HEK293 (cell line): Measurements from ENCODE around the gene RPAP3.

Experiments
- CTCF ChIA-PET: fragments of 350-600 bp; formaldehyde crosslinking; extraction: SDS; loops from one replicate; lab custom pipeline; 2021; ENCODE audit warnings: antibody characterized with exemption; lab: Yijun Ruan, JAX
- POLR2A ChIA-PET: fragments of 300-600 bp; formaldehyde crosslinking; extraction: SDS; loops from one replicate; lab custom pipeline; 2020; ENCODE audit warnings: antibody characterized with exemption, inconsistent platforms; lab: Yijun Ruan, JAX
- H3K27ac ChIP-seq: fragments of 200-500 bp; sonication (Bioruptor generic); 2 replicates; pipeline ENCODE4 v1.5.1; 2014; ENCODE audit warnings: low read depth, low read length, control low read depth, inconsistent platforms; ENCODE audit errors: extremely low read depth
- H3K36me3 ChIP-seq, 2 experiments: fragments of 200-500 bp in 1 of 2; sonication (Bioruptor generic) in 1 of 2; 1 replicate in 1 of 2; 2 replicates in 1 of 2; pipeline ENCODE4 v1.5.1; 2014 to 2017; ENCODE audit warnings: inconsistent platforms in 2 of 2, low read length in 2 of 2; ENCODE audit not compliant: control insufficient read depth in 2 of 2, insufficient read depth in 1 of 2
- H3K4me1 ChIP-seq: fragments of 200-500 bp; sonication (Bioruptor generic); 2 replicates; pipeline ENCODE4 v1.5.1; 2014; ENCODE audit warnings: mild to moderate bottlenecking, low read length, inconsistent platforms; ENCODE audit not compliant: control insufficient read depth, insufficient read depth
- H3K4me3 ChIP-seq: 2 replicates; pipeline ENCODE4 v1.5.1; 2011; ENCODE audit warnings: low read depth, mild to moderate bottlenecking, control low read depth, low read length, moderate library complexity
- H3K9me3 ChIP-seq: fragments of 200-500 bp; sonication (Bioruptor generic); 2 replicates; pipeline ENCODE4 v1.5.1; 2014; ENCODE audit warnings: low read depth, low read length, inconsistent platforms; ENCODE audit not compliant: control insufficient read depth, insufficient read depth
- GLI2 ChIP-seq: fragments of 450-650 bp; formaldehyde crosslinking; IDR thresholded peaks from 2 replicates; pipeline ENCODE4; 2017; ENCODE audit warnings: missing biosample characterization, missing genetic modification characterization, low read depth, borderline replicate concordance
- HOXC10 ChIP-seq: sonication (generic); formaldehyde crosslinking; IDR thresholded peaks from 2 replicates; pipeline ENCODE4 v1.8.1; 2023; ENCODE audit warnings: mild to moderate bottlenecking, missing genetic modification reagents
- KLF1 ChIP-seq: fragments of 450-650 bp; formaldehyde crosslinking; IDR thresholded peaks from 2 replicates; pipeline ENCODE4 v1.5.1; 2016; ENCODE audit warnings: missing biosample characterization, missing genetic modification characterization
- MZF1 ChIP-seq: fragments of 450-650 bp; formaldehyde crosslinking; IDR thresholded peaks from 2 replicates; pipeline ENCODE4 v1.5.1; 2017; ENCODE audit warnings: missing biosample characterization, missing genetic modification characterization, borderline replicate concordance
- OSR2 ChIP-seq: fragments of 450-650 bp; formaldehyde crosslinking; IDR thresholded peaks from 2 replicates; pipeline ENCODE4 v1.5.1; 2016; ENCODE audit warnings: missing biosample characterization, missing genetic modification characterization
- WT1 ChIP-seq: fragments of 450-650 bp; formaldehyde crosslinking; IDR thresholded peaks from 2 replicates; pipeline ENCODE4 v1.5.1; 2016; ENCODE audit warnings: missing biosample characterization, missing genetic modification characterization
- ZBTB8A ChIP-seq: fragments of 450-650 bp; formaldehyde crosslinking; IDR thresholded peaks from 2 replicates; pipeline ENCODE4 v1.5.1; 2016; ENCODE audit warnings: missing biosample characterization, missing genetic modification characterization
- ZEB2 ChIP-seq: fragments of 450-650 bp; formaldehyde crosslinking; IDR thresholded peaks from 2 replicates; pipeline ENCODE4 v1.5.1; 2016; ENCODE audit warnings: missing biosample characterization, missing genetic modification characterization
- ZNF114 ChIP-seq: fragments of 450-650 bp; formaldehyde crosslinking; IDR thresholded peaks from 2 replicates; pipeline ENCODE4 v1.5.0; 2017; ENCODE audit warnings: missing biosample characterization, missing genetic modification characterization
- ZNF302 ChIP-seq: fragments of 450-650 bp; formaldehyde crosslinking; IDR thresholded peaks from 2 replicates; pipeline ENCODE4 v1.5.1; 2016; ENCODE audit warnings: missing biosample characterization, missing genetic modification characterization, low read depth
- ZNF560 ChIP-seq: fragments of 450-650 bp; formaldehyde crosslinking; IDR thresholded peaks from 2 replicates; pipeline ENCODE4 v1.5.1; 2017; ENCODE audit warnings: missing biosample characterization, missing genetic modification characterization, borderline replicate concordance
- ZNF571 ChIP-seq: fragments of 450-650 bp; formaldehyde crosslinking; IDR thresholded peaks from 2 replicates; pipeline ENCODE4 v1.5.0; 2017; ENCODE audit warnings: missing biosample characterization, missing genetic modification characterization
- ZNF623 ChIP-seq: fragments of 450-650 bp; formaldehyde crosslinking; IDR thresholded peaks from 2 replicates; pipeline ENCODE4 v1.5.1; 2016; ENCODE audit warnings: missing biosample characterization, missing genetic modification characterization
- ZNF626 ChIP-seq: fragments of 450-650 bp; sonication (Bioruptor Pico); formaldehyde crosslinking; IDR thresholded peaks from 2 replicates; pipeline ENCODE4 v1.5.1; 2018; ENCODE audit warnings: missing biosample characterization, missing genetic modification characterization, inconsistent platforms
- ZSCAN30 ChIP-seq: fragments of 450-650 bp; IDR thresholded peaks from 2 replicates; pipeline ENCODE4 v1.5.1; 2018; ENCODE audit warnings: missing biosample characterization, mild to moderate bottlenecking, missing genetic modification characterization, moderate library complexity
- TF ChIP-seq, protein P1 (sequence below): fragments of 450-650 bp; formaldehyde crosslinking; conservative IDR thresholded peaks from 2 replicates; pipeline ENCODE4 v1.5.1; 2016; ENCODE audit warnings: low read depth, missing biosample characterization, missing genetic modification characterization
- TF ChIP-seq, protein P2 (sequence below): fragments of 450-650 bp; formaldehyde crosslinking; IDR thresholded peaks from 2 replicates; pipeline ENCODE4 v1.5.1; 2016; ENCODE audit warnings: missing biosample characterization, missing genetic modification characterization
- TF ChIP-seq, protein P3 (sequence below): fragments of 450-650 bp; formaldehyde crosslinking; IDR thresholded peaks from 2 replicates; pipeline ENCODE4 v1.5.1; 2016; ENCODE audit warnings: missing biosample characterization, missing genetic modification characterization, low read depth
- TF ChIP-seq, protein P4 (sequence below): fragments of 450-650 bp; formaldehyde crosslinking; IDR thresholded peaks from 2 replicates; pipeline ENCODE4 v1.5.1; 2017; ENCODE audit warnings: missing biosample characterization, missing genetic modification characterization
- TF ChIP-seq, protein P5 (sequence below): fragments of 450-650 bp; formaldehyde crosslinking; IDR thresholded peaks from 2 replicates; pipeline ENCODE4 v1.5.1; 2016; ENCODE audit warnings: missing biosample characterization, missing genetic modification characterization

The RPAP3 gene

DNA sequence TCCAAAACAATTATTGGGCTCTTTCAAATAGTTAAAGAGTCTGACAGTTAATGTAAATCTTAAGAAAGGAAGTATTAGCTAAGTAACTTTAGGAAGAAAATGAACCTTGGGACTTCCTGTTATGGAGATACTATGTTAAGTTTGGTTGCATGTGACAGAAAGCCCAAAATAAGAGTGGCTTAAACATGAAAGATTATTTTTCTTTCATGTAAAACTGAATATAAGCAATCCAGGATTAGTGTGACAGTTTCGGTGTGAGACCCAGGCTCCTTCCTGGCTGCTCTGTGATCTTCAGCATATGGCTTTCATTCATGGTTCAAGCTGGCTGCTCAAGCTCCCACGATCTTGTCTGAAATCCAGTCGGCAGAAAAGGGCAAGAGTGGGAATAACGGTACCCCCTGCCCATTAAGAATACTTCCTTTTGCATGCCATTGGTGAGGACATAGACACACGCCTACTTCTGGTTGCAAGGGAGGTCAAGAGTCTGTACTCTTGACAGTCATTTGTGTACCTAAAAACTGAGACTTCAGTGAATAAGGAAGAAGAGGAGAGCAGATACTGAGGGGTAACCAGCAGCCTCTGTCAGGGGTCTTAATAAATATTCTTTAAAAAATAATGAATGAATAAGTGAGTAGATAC lies 2.2 kb upstream of the RPAP3 start:
- TF ChIP-seq, protein P1, sequence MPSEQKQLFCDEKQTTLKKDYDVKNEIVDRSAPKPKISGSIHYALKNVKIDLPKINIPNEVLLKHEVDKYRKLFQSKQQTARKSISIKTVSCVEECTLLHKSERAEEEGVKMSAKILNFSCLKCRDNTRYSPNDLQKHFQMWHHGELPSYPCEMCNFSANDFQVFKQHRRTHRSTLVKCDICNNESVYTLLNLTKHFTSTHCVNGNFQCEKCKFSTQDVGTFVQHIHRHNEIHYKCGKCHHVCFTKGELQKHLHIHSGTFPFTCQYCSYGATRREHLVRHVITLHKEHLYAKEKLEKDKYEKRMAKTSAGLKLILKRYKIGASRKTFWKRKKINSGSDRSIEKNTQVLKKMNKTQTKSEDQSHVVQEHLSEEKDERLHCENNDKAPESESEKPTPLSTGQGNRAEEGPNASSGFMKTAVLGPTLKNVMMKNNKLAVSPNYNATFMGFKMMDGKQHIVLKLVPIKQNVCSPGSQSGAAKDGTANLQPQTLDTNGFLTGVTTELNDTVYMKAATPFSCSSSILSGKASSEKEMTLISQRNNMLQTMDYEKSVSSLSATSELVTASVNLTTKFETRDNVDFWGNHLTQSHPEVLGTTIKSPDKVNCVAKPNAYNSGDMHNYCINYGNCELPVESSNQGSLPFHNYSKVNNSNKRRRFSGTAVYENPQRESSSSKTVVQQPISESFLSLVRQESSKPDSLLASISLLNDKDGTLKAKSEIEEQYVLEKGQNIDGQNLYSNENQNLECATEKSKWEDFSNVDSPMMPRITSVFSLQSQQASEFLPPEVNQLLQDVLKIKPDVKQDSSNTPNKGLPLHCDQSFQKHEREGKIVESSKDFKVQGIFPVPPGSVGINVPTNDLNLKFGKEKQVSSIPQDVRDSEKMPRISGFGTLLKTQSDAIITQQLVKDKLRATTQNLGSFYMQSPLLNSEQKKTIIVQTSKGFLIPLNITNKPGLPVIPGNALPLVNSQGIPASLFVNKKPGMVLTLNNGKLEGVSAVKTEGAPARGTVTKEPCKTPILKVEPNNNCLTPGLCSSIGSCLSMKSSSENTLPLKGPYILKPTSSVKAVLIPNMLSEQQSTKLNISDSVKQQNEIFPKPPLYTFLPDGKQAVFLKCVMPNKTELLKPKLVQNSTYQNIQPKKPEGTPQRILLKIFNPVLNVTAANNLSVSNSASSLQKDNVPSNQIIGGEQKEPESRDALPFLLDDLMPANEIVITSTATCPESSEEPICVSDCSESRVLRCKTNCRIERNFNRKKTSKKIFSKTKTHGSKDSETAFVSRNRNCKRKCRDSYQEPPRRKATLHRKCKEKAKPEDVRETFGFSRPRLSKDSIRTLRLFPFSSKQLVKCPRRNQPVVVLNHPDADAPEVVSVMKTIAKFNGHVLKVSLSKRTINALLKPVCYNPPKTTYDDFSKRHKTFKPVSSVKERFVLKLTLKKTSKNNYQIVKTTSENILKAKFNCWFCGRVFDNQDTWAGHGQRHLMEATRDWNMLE (tag by site-specific recombination): no peak
- TF ChIP-seq ZNF114 (tag by site-specific recombination) (no peak), ZEB2 (tag by site-specific recombination) (no peak), WT1 (tag by site-specific recombination) (no peak), ZNF626 (tag by site-specific recombination) (no peak), OSR2 (tag by site-specific recombination) (no peak), KLF1 (tag by site-specific recombination) (no peak), ZBTB8A (tag by site-specific recombination) (no peak), HOXC10 (no peak), ZNF571 (tag by site-specific recombination) (no peak), ZNF623 (no peak), ZSCAN30 (tag by site-specific recombination) (no peak), ZNF302 (tag by site-specific recombination) (no peak), MZF1 (tag by site-specific recombination) (no peak), ZNF560 (tag by site-specific recombination) (no peak), GLI2 (tag by site-specific recombination) (no peak)
- TF ChIP-seq, protein P2, sequence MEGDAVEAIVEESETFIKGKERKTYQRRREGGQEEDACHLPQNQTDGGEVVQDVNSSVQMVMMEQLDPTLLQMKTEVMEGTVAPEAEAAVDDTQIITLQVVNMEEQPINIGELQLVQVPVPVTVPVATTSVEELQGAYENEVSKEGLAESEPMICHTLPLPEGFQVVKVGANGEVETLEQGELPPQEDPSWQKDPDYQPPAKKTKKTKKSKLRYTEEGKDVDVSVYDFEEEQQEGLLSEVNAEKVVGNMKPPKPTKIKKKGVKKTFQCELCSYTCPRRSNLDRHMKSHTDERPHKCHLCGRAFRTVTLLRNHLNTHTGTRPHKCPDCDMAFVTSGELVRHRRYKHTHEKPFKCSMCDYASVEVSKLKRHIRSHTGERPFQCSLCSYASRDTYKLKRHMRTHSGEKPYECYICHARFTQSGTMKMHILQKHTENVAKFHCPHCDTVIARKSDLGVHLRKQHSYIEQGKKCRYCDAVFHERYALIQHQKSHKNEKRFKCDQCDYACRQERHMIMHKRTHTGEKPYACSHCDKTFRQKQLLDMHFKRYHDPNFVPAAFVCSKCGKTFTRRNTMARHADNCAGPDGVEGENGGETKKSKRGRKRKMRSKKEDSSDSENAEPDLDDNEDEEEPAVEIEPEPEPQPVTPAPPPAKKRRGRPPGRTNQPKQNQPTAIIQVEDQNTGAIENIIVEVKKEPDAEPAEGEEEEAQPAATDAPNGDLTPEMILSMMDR (tag by site-specific recombination): no peak
- TF ChIP-seq, protein P3, sequence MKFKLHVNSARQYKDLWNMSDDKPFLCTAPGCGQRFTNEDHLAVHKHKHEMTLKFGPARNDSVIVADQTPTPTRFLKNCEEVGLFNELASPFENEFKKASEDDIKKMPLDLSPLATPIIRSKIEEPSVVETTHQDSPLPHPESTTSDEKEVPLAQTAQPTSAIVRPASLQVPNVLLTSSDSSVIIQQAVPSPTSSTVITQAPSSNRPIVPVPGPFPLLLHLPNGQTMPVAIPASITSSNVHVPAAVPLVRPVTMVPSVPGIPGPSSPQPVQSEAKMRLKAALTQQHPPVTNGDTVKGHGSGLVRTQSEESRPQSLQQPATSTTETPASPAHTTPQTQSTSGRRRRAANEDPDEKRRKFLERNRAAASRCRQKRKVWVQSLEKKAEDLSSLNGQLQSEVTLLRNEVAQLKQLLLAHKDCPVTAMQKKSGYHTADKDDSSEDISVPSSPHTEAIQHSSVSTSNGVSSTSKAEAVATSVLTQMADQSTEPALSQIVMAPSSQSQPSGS (tag by site-specific recombination): no peak
- TF ChIP-seq, protein P4, sequence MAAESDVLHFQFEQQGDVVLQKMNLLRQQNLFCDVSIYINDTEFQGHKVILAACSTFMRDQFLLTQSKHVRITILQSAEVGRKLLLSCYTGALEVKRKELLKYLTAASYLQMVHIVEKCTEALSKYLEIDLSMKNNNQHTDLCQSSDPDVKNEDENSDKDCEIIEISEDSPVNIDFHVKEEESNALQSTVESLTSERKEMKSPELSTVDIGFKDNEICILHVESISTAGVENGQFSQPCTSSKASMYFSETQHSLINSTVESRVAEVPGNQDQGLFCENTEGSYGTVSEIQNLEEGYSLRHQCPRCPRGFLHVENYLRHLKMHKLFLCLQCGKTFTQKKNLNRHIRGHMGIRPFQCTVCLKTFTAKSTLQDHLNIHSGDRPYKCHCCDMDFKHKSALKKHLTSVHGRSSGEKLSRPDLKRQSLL (tag by site-specific recombination): no peak
- TF ChIP-seq, protein P5, sequence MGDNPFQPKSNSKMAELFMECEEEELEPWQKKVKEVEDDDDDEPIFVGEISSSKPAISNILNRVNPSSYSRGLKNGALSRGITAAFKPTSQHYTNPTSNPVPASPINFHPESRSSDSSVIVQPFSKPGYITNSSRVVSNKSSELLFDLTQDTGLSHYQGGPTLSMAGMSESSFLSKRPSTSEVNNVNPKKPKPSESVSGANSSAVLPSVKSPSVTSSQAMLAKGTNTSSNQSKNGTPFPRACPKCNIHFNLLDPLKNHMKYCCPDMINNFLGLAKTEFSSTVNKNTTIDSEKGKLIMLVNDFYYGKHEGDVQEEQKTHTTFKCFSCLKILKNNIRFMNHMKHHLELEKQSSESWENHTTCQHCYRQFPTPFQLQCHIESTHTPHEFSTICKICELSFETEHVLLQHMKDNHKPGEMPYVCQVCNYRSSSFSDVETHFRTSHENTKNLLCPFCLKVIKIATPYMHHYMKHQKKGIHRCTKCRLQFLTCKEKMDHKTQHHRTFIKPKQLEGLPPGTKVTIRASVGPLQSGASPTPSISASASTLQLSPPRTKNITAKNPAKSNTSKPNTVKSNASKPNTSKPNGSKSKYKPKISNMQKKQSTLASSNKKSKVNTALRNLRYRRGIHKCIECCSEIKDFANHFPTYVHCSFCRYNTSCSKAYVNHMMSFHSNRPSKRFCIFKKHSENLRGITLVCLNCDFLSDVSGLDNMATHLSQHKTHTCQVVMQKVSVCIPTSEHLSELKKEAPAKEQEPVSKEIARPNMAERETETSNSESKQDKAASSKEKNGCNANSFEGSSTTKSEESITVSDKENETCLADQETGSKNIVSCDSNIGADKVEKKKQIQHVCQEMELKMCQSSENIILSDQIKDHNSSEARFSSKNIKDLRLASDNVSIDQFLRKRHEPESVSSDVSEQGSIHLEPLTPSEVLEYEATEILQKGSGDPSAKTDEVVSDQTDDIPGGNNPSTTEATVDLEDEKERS (tag by site-specific recombination): no peak
- CTCF ChIA-PET: interaction anchor here (1.1 to 2.5 kb wide), 4 partner anchors 9 to 130 kb away, joined by 5 to 32 read pairs (median 9); no protein-coding TSS in a partner anchor
- POLR2A ChIA-PET: no interaction called here
- H3K27ac ChIP-seq: no peak overlapping the region
- H3K36me3 ChIP-seq: peaks cover 0 to 4% of the 10 kb centered on the region in 2 experiments; a peak in 1 of 3 replicates
- H3K9me3 ChIP-seq: no peaks in the 10 kb centered on the region
- no peak overlapping the region for H3K4me3 ChIP-seq
- no peaks in the 10 kb centered on the region for H3K4me1 ChIP-seq
